Hematopoietic multipotent progenitor cell treated with erythropoietin and hydrocortisone succinate and interleukin-3 and kit ligand, for 4 days (in vitro differentiated cells): ENCODE measurements around the gene TMEM231.
"Not testable (repeated sequence)": the region's sequence is repeated elsewhere in the genome, so short reads cannot be mapped to it uniquely, and the experiment has no call there.

ENCODE experiments used
- DNase-seq: peaks from one replicate; pipeline ENCODE4 v3.0.0-alpha.2; 2015

The TMEM231 gene, protein sequence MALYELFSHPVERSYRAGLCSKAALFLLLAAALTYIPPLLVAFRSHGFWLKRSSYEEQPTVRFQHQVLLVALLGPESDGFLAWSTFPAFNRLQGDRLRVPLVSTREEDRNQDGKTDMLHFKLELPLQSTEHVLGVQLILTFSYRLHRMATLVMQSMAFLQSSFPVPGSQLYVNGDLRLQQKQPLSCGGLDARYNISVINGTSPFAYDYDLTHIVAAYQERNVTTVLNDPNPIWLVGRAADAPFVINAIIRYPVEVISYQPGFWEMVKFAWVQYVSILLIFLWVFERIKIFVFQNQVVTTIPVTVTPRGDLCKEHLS

GRCh38 chr16:75555707-75556430, at the start of gene TMEM231:
TSS of gene TMEM231 (minus strand) at chr16:75556252. CDS start at chr16:75556209, 43 bp downstream.
- DNase-seq: peak; percentile 98

DNA sequence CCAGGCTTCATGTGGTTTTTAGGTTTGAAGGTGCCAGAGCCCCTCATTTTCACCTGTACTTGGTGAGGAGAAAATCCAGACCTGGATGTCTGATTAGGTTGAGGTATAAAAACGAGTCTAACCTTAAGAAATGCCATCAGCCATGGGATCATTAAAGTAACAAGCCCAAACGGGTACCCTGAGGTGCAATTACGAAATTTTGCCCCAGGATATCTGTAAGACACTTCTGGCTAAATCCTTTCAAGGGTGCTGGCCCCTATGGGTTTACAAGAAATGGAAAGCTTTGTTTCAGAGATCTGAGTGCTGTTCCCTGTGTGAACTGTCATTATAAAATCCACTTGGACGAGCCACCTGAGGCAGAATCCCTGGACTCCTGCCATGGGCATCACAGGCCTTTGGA, 47.2 kb upstream of the TMEM231 start:
- DNase-seq: no peak

GRCh38 chr16:75599452-75600277, 43.6 kb upstream of the TMEM231 start:
- no peak for DNase-seq

DNA sequence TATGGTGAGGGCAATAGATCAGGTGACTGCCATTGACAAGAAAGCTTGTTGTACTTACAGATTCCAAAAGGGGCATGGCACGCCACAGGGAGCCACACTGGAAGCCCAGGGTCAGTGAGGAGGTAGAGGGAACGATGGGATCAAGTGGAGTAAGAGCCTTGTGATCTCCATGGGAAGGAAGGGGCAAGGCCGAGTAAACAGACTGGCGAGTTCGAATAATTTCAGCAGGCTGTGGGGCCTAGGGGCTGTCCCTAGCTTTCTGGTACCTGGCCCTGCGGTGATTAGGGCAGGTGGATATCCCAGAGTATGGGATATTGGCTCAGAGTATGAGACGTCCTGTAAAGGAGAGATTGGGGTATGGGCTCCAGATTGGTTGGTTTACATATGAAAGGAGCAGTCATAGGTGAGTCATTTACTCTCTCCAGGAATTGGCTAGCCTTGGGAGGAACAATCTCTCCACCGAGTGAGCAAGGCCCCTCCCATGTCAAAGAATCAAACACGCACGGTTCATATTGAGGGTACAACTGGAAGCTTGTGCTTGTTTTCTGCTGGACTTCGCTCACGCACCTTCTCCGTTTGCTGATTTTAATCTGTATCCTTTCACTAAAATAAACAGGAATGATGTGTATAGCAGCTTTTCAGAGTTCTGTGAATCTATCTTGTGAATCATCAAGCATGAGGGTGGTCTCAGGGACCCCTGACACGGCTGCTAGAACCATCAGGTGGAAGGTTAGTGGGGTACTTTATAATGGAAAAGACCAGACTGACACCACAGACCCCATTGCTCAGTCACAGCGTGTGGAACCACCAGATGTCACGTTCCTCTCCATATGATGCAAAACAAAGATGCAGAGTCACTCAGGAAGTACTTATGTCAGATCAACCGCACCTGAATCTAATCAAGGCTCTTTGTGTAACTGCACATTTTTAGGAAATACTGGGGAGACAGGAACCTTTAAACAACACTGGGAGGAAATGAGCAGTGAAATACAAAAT, 38.1 kb upstream of the TMEM231 start:
- DNase-seq: peak; percentile 79

- no peak for DNase-seq
Measured at GRCh38 chr16:75593308-75593707, 37.3 kb upstream of the TMEM231 start.

DNA sequence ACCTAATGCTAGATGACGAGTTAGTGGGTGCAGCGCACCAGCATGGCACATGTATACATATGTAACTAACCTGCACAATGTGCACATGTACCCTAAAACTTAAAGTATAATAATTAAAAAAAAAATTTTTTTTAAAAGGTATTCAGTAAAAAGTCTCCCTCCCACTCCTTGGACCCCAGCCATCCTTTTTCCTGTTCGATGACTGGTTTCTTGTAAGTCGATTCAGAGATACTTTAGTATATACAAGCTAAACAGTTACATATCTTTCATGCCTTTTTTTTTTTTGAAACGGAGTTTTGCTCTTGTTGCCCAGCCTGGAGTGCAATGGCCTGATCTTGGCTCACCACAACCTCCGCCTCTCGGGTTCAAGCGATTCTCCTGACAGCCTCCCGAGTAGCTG, 35.9 kb upstream of the TMEM231 start:
- not testable (repeated sequence) for DNase-seq

DNA sequence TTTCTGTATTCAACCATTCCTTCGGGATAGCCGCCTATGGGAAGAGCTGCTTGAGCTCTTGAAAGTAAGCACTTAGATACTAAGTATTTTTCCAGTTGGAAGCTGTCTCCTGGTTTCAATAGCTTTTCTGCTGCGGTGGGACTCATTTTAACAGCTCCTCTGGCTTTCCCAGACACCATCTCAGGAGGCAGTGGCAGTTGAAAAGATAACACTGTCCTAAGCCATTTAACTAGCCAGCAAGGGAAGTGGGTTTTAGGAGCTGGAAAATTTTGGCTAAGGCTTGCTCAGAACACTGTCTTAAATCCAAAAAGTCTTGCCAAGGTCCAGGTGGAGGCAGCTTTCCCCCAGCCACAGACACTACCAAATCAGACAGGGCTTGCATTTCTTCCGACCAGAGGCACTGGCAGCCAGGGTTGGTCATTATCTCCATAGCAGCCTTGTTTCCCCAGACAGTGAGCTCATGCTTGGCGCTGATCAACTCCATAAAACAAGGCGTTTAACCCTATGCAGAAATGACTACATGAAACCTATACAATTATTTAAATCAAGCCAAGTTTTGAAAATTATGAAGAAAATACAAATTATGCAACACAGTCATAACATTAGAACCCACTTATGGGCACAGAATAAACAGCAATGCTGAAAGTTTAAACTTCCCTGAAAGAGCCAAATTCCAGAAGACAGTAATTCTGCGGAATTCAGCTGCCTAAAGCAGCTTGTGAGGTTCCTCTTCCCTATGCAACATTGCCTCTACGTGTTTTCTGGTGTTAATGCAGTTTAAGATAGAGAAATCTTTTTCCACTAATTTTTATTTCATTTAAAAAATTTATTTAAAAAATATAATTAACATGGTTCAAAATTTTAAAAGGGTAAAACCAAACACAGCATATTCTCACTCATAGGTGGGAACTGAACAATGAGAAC, 35.1 kb upstream of the TMEM231 start:
- peak; percentile 51 for DNase-seq

DNA sequence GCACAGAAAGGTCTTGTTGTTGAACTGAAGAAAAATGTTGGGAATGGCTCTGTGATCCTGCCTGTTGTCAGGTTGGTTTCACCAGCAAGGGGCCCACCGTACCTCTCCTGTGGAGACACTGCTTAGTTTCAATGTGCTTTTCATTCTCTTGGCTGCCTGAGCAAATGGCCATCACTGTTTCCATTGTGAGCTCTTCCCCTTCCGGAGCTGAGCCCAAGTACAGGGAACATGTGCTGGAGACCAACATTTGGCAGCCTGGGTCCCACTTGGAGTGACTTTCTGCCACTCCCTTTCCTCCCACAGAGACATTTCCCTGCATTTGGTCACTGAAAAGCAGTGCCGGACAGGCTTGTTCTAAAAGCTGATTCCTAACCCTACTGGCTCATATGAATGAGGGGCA, 33.3 kb upstream of the TMEM231 start:
- no peak for DNase-seq

DNA sequence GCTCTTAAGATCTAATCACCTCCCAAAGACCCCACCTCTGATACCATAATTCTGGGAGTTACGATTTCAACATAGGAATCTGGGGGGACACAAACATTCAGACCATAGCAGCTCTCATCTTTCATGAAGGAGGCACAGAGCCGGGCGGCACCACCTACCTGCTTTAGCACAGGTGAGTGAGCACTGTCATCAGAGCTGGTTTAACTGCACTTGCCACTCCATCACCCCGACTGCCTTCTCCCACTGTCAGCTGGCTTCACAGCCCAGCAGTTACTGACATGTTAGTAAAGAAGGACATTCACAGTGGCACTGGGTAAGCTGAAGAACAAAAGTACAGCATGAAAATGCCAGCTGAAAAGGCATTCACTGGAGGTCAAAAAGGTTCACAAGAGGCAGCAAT, 32.7 kb upstream of the TMEM231 start:
- DNase-seq: no peak

- no peak for DNase-seq
Measured at GRCh38 chr16:75584108-75584507, 28.1 kb upstream of the TMEM231 start.

DNA sequence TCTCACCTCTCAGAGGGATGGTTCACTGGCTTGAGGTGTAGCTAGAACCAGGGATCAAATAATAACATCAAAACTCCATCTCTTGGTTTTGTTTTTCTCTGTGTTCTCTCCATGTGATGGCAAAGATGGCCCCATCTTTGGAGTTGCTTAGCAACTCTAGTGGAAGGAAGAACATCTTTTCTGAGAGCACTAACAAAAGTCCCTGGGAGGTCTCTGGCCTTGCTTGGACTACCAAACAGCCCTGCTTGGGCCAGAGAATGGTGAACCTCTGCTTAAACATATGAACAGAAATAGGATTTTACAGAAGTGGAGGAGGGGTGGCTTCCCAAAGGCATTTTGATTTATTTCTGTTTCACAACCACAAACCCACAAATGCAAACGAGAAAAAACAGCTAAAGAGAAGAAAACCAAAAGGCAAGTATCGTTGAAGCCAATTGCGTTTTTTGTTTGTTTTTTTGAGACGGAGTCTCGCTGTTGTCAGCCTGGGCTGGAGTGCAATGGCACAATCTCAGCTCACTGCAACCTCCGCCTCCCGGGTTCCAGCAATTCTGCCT, 23.3 kb upstream of the TMEM231 start:
- DNase-seq: peak; percentile 37

GRCh38 chr16:75578725-75579124, 22.7 kb upstream of the TMEM231 start:
- no peak for DNase-seq

DNA sequence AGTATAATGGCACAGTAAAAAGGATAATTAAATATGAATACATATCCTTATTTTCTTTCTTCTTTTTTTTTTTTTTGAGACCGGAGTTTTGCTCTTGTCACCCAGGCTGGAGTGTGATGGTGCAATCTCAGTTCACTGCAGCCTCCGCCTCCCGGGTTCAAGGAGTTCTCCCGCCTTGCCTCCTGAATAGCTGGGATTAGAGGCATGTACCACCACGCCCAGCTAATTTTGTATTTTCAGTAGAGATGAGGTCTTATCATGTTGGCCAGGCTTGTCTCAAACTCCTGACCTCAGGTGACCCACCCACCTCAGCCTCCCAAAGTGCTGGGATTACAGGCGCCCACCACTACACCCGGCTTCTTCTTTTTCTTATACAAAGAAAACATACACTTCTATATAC, 22.2 kb upstream of the TMEM231 start:
- DNase-seq: no peak

DNA sequence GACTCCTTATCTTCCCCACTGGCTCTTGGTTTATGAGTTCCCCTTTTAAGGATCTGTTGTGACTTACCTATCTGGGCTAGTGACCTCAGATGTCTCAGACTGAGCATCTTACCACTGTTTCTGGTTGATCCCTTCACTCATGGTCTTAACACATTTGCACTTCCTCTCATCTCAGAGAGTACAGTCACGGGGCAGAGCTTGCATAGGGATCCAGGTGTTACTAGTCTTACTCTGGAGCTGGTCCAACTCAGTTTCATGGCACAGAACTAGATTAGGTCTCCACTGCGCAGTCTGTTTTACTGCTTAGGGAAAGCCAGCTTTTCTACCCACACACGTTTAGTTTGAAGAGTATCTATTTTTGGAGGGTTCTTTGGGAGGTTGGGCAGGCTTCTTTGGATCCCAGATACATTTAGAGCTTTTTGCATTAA, 20.3 kb upstream of the TMEM231 start:
- DNase-seq: no peak

DNA sequence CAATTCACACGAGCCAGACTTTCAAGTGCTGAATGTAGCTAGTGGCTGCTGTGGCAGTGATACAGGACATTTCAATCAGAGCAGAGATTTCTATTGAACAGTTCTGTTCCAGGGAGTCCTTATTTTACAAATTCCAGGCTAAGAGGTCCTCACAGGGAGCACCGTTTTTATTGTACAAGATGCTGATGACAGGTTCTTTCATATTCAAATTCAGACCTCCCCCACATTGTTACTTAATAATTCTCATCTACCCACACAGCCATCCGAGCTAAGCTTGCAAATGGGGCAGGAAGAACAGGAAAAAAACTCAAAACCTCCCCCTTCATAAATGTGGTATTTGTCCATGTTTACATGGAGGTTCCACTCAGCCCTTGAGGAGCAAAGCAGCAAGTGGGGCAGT, 19.9 kb upstream of the TMEM231 start:
- no peak for DNase-seq

- no peak for DNase-seq
Measured at GRCh38 chr16:75573955-75574354, 17.9 kb upstream of the TMEM231 start.

- peak; percentile 50 for DNase-seq
Measured at GRCh38 chr16:75572864-75573542, 17.0 kb upstream of the TMEM231 start.

DNA sequence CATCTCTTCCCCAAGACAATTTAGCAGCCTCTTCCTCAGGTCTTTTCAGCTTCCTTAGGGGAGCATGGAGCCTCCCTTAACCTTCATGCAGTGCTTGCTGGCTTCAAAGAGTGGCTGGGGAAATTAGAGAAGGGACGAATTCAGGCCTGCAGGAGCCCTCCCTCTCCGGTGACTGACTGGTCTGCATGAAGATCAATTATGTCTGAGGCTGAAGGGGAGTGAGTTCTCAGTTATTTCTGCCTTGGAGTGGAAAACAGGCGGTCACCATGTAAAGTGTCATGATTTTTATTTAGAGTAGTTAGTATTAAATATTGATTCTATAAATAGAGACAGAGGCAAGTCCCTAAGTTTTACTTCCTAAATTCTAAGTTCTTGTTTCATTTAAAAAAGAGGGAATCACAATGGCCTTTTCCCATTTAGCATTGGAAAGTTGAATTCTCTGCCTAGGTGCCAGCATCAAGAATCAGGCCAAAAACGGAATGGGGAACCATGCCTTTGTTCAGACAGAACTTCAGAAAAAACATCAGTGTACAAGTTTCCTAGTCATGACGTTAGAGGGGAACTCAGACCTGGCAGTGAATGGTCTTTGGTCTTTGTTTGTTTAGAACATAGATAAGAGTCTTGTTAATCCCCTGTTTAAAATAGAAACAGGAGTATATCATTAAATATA, 14.5 kb upstream of the TMEM231 start:
- DNase-seq: no peak

DNA sequence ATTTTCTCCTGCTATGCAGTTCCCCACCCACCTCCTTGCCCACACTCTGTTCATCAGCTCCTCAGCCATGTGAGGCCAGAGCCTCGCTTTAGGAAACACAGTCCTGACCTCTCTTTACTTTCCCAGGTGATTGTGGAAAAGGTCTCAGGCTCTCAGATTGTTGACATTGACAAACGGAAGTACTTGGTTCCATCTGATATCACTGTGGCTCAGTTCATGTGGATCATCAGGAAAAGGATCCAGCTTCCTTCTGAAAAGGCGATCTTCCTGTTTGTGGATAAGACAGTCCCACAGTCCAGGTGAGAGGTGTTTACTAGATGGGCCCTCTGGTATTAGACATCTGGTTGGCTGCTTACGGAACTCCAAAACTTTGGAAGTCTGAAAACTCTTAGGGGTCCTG, 11.9 kb upstream of the TMEM231 start:
- no peak for DNase-seq
